Caco-2 (cell line): ENCODE measurements around the gene RIPOR3. TPM values are rescaled to one million over a fixed set of nuclear protein-coding genes. Genes with fewer than 3 reads are reported as not detected.

Experiments used
- BruUV-seq: library from RNA; stranded (reverse); fragments of 400-500 nt; replicated peaks from 2 replicates; lab custom pipeline; 2021; lab: Mats Ljungman, UMichigan
- CTCF ChIA-PET: fragments of 300-600 bp; sonication (Branson Sonifier 250); formaldehyde crosslinking; loops from one replicate; lab custom pipeline; 2022; ENCODE audit warnings: antibody characterized with exemption; lab: Charles Lee
- POLR2A ChIA-PET: fragments of 300-600 bp; sonication (Branson Sonifier 250); formaldehyde crosslinking; loops from one replicate; lab custom pipeline; 2022; ENCODE audit warnings: antibody characterized with exemption; lab: Charles Lee
- DNase-seq, 2 experiments: peaks; one replicate each; pipeline versions ENCODE4 v3.0.0 to v3.0.0-alpha.2; 2020 to 2022
- H3K27me3 ChIP-seq: replicated peaks from 2 replicates; pipeline ENCODE4 v1.6.0; 2011; ENCODE audit warnings: low read length; ENCODE audit not compliant: control insufficient read depth, insufficient read depth
- H3K36me3 ChIP-seq: 2 replicates; pipeline ENCODE4 v1.5.1; 2011; ENCODE audit warnings: low read length; ENCODE audit not compliant: control insufficient read depth, insufficient read depth
- H3K4me1 ChIP-seq: fragments of 250-450 bp; sonication (Bioruptor Pico); 2 replicates; pipeline ENCODE4 v1.5.1; 2020; ENCODE audit warnings: mild to moderate bottlenecking
- H3K4me3 ChIP-seq: 2 replicates; pipeline ENCODE4 v1.5.1; 2011; ENCODE audit warnings: low read depth, mild to moderate bottlenecking, control low read depth, low read length
- H3K9me3 ChIP-seq: fragments of 250-450 bp; sonication (Bioruptor Pico); 2 replicates; pipeline ENCODE4 v1.5.1; 2020; ENCODE audit warnings: mild to moderate bottlenecking, moderate library complexity
- H3K27ac Mint-ChIP-seq: one replicate; pipeline ENCODE4 v1.8.0; 2022; ENCODE audit warnings: mixed read lengths; ENCODE audit not compliant: unreplicated experiment
- H3K27me3 Mint-ChIP-seq: one replicate; pipeline ENCODE4 v1.8.0; 2022; ENCODE audit warnings: mixed read lengths; ENCODE audit not compliant: insufficient read depth, unreplicated experiment
- H3K36me3 Mint-ChIP-seq: one replicate; pipeline ENCODE4 v1.8.0; 2022; ENCODE audit warnings: mild to moderate bottlenecking, mixed read lengths; ENCODE audit not compliant: insufficient read depth, unreplicated experiment
- H3K4me1 Mint-ChIP-seq: one replicate; pipeline ENCODE4 v1.8.0; 2022; ENCODE audit warnings: low read depth, mixed read lengths; ENCODE audit not compliant: unreplicated experiment
- H3K4me3 Mint-ChIP-seq: one replicate; pipeline ENCODE4 v1.8.0; 2022; ENCODE audit warnings: mild to moderate bottlenecking, moderate library complexity, mixed read lengths; ENCODE audit not compliant: unreplicated experiment
- H3K9me3 Mint-ChIP-seq: one replicate; pipeline ENCODE4 v1.8.0; 2022; ENCODE audit warnings: mixed read lengths; ENCODE audit not compliant: unreplicated experiment
- CTCF ChIP-seq, 2 experiments: fragments of 200-600 bp in 1 of 2; IDR thresholded peaks; 1 replicate in 1 of 2; 2 replicates in 1 of 2; pipeline versions ENCODE4 v1.5.1 to v1.8.0; 2011 to 2022; ENCODE audit warnings: antibody characterized with exemption in 1 of 2, control low read depth in 1 of 2, inconsistent platforms in 1 of 2, low read depth in 1 of 2, low read length in 1 of 2, mild to moderate bottlenecking in 1 of 2, moderate library complexity in 1 of 2; ENCODE audit not compliant: insufficient read depth in 1 of 2, severe bottlenecking in 1 of 2, unreplicated experiment in 1 of 2
- intact Hi-C: fragments of 100-400 bp; cut with micrococcal nuclease; formaldehyde crosslinking; loops from one replicate; pipeline ENCODE4 v1.10.0; 2022; ENCODE audit not compliant: unreplicated experiment
- total RNA-seq: library from RNA; stranded (reverse); gene quantifications from 2 replicates; pipeline ENCODE4 v1.2.3, GENCODE V29; 2022

The RIPOR3 gene
- total RNA-seq, 1 experiment from 2014 or later = 0.18 TPM

DNA sequence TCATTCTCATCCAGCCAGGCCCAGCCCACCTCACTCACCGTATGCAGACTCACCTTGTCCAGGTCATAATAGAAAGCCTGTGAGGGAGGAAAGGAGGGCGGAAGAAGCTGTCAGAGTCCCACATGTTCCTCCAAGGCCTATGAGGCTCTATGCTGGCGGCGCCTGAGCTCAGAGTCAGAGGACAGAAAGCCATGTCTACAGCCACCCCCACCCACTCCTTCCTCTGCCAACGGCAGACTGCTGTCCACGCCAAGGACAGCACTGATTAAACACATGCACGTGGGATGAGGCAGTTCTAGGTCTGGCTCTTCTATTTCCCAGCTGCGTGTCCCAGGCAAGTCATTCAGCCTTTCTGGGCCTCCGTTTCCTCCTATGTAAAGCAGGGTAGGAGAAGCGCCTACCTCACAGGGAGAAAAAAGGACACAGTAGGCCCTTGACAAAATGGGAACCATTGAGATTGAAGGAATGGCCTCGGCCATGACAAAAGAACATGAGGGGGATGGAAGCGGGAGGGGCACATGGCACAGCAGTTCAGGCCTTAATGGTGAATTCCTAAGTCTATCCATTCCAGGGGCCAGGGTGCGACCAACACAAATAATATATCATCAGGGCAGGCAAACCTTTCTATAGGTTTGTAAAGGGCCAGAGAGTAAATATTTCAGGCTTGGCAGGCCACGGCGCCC, 80.1 kb downstream of the RIPOR3 start:
- BruUV-seq = no TSS peak
- POLR2A ChIA-PET = no interaction called here

GRCh38 chr20:50610212-50610718, 81.1 kb downstream of the RIPOR3 start:
- Histone ChIP-seq H3K4me1 (no peaks in the 10 kb centered on the region), H3K36me3 (no peaks in the 10 kb centered on the region), H3K4me3 (no peak overlapping the region), H3K27me3 (no peaks in the 10 kb centered on the region), H3K9me3 (no peaks in the 10 kb centered on the region)
- no peaks in the 10 kb centered on the region for H3K27me3 Mint-ChIP-seq
- H3K4me3 Mint-ChIP-seq = no peak overlapping the region
- peak; percentile 29 to 59 for TF ChIP-seq CTCF (IDR thresholded peaks at IDR 0.05; ENCODE audit: insufficient read depth in 1 of 2, low read depth in 1 of 2, low read length in 1 of 2, severe bottlenecking in 1 of 2, unreplicated experiment in 1 of 2)
- H3K27ac Mint-ChIP-seq = no peak overlapping the region
- H3K9me3 Mint-ChIP-seq = no peaks in the 10 kb centered on the region
- no TSS peak for BruUV-seq
- intact Hi-C loops = no loop called here
- H3K36me3 Mint-ChIP-seq = no peaks in the 10 kb centered on the region
- H3K4me1 Mint-ChIP-seq = no peaks in the 10 kb centered on the region
- ChIA-PET CTCF (interaction anchor here (0.6 to 1.7 kb wide), 6 partner anchors 22 to 320 kb away, joined by 3 to 5 read pairs (median 4); partner anchors contain the start of gene BCAS4), POLR2A (no interaction called here)
- DNase-seq = no peak

More for the DNA sequence above, 80.1 kb downstream of the RIPOR3 start:
- Mint-ChIP-seq H3K27ac (no peak overlapping the region), H3K36me3 (no peaks in the 10 kb centered on the region), H3K27me3 (no peaks in the 10 kb centered on the region), H3K4me3 (no peak overlapping the region), H3K9me3 (no peaks in the 10 kb centered on the region), H3K4me1 (no peaks in the 10 kb centered on the region)
- Histone ChIP-seq H3K36me3 (no peaks in the 10 kb centered on the region), H3K27me3 (no peaks in the 10 kb centered on the region), H3K9me3 (no peaks in the 10 kb centered on the region), H3K4me3 (no peak overlapping the region), H3K4me1 (no peaks in the 10 kb centered on the region)
- TF ChIP-seq CTCF (IDR thresholded peaks at IDR 0.05; ENCODE audit: insufficient read depth in 1 of 2, low read depth in 1 of 2, low read length in 1 of 2, severe bottlenecking in 1 of 2, unreplicated experiment in 1 of 2) = no peak
- DNase-seq = no peak
- intact Hi-C loops = no loop called here
- CTCF ChIA-PET = interaction anchor here (0.5 to 1.3 kb wide), 3 partner anchors 36 to 183 kb away, joined by 3 to 4 read pairs (median 4); partner anchors contain the start of gene BCAS4

GRCh38 chr20:50609438-50609989, 81.8 kb downstream of the RIPOR3 start:
- Histone ChIP-seq H3K4me3 (no peak overlapping the region), H3K36me3 (no peaks in the 10 kb centered on the region), H3K9me3 (no peaks in the 10 kb centered on the region), H3K27me3 (no peaks in the 10 kb centered on the region), H3K4me1 (no peaks in the 10 kb centered on the region)
- ChIA-PET CTCF (interaction anchor here (0.6 to 1.7 kb wide), 4 partner anchors 21 to 185 kb away, joined by 3 to 4 read pairs (median 4); partner anchors contain the start of gene BCAS4), POLR2A (no interaction called here)
- DNase-seq = no peak
- Mint-ChIP-seq H3K27me3 (no peaks in the 10 kb centered on the region), H3K9me3 (no peaks in the 10 kb centered on the region), H3K4me3 (no peak overlapping the region), H3K4me1 (no peaks in the 10 kb centered on the region), H3K36me3 (no peaks in the 10 kb centered on the region), H3K27ac (no peak overlapping the region)
- no TSS peak for BruUV-seq
- TF ChIP-seq CTCF (IDR thresholded peaks at IDR 0.05; ENCODE audit: insufficient read depth in 1 of 2, low read depth in 1 of 2, low read length in 1 of 2, severe bottlenecking in 1 of 2, unreplicated experiment in 1 of 2) = no peak
- intact Hi-C loops = no loop called here
